ENCODE data around the gene ST6GAL1. TPM values are rescaled to one million over a fixed set of nuclear protein-coding genes. Genes with fewer than 3 reads are reported as not detected.
"Not testable (repeated sequence)": the region's sequence is repeated elsewhere in the genome, so short reads cannot be mapped to it uniquely, and the experiment has no call there.

The ST6GAL1 gene
- polyA plus RNA-seq, 1 donor, result 15.8 TPM

- no peak for DNase-seq
Observed at GRCh38 chr3:186946756-186947375, 16.5 kb downstream of the ST6GAL1 start.

GRCh38 chr3:186949281-186949982, 19.1 kb downstream of the ST6GAL1 start:
- DNase-seq, result no peak

GRCh38 chr3:186950402-186951093, 20.2 kb downstream of the ST6GAL1 start:
- DNase-seq, result no peak

GRCh38 chr3:186951640-186952552, 21.6 kb downstream of the ST6GAL1 start:
- DNase-seq, result no peak

- DNase-seq, result no peak
Observed at GRCh38 chr3:186953011-186953487, 22.7 kb downstream of the ST6GAL1 start.

- not testable (repeated sequence) for DNase-seq
Observed at GRCh38 chr3:186953992-186954699, 23.8 kb downstream of the ST6GAL1 start.

- DNase-seq, result no peak
Observed at GRCh38 chr3:186955898-186956696, 25.8 kb downstream of the ST6GAL1 start.

- DNase-seq, result no peak
Observed at GRCh38 chr3:186959029-186959624, 28.8 kb downstream of the ST6GAL1 start.

- DNase-seq, result no peak
Observed at GRCh38 chr3:186960347-186960746, 30.0 kb downstream of the ST6GAL1 start.

- no peak for DNase-seq
Observed at GRCh38 chr3:186962445-186962844, 32.1 kb downstream of the ST6GAL1 start.

GRCh38 chr3:186963636-186964035, 33.3 kb downstream of the ST6GAL1 start:
- no peak for DNase-seq

- DNase-seq, result no peak
Observed at GRCh38 chr3:186964071-186964470, 33.7 kb downstream of the ST6GAL1 start.

- DNase-seq, result no peak
Observed at GRCh38 chr3:186964616-186965015, 34.3 kb downstream of the ST6GAL1 start.

- no peak for DNase-seq
Observed at GRCh38 chr3:186965141-186965879, 35.0 kb downstream of the ST6GAL1 start.

GRCh38 chr3:186966406-186966805, 36.1 kb downstream of the ST6GAL1 start:
- no peak for DNase-seq

- DNase-seq, result not testable (repeated sequence)
Observed at GRCh38 chr3:186967236-186967635, 36.9 kb downstream of the ST6GAL1 start.

- DNase-seq, result no peak
Observed at GRCh38 chr3:186967686-186968085, 37.4 kb downstream of the ST6GAL1 start.

GRCh38 chr3:186969607-186970006, 39.3 kb downstream of the ST6GAL1 start:
- DNase-seq, result no peak

GRCh38 chr3:186971106-186971505, 40.8 kb downstream of the ST6GAL1 start:
- DNase-seq, result not testable (repeated sequence)

GRCh38 chr3:186971578-186971977, 41.3 kb downstream of the ST6GAL1 start:
- no peak for DNase-seq

All from hindlimb muscle (tissue), 1 donor.